Measurements from ENCODE around the gene REN.

Gene REN

DNA sequence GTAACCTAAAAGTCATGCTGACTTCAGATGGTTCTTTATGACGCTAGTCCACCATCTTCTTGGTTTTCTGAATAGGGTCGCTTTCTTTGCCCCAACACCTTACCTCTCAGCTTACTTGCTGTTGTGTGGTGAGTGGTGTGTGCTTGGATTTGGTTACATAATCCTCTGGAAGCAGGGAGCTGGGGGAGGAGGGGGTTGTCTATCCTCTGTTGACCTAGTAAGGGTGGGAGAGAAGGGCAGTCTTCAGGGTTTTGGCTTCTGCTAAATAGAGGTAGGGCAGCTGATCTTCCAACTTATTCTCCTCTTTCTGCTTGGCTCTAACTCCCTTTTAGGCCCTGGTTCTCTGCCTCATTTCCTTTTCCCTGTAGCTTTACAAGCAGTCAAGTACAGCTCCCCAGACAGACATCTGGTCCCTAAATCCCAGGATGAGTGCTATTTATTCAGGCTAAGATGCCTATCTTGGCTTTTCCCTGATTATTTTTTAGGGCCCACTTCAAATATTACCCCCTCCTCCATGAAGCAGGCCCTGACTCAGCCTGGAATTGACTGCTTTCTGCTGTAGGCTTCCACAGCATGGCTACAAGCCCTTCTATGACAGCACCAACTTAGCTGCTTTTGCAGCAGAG is 6.4 kb upstream of the REN start:
- in situ Hi-C loops (cut with MboI; ENCODE audit: low pct_unique_long_range_greater_than_20kb, low sequenced_read_pairs, unreplicated experiment): loop anchor here (25.0 kb wide), 1 partner anchor 215 kb away; no protein-coding TSS in a partner anchor
- TF ChIP-seq, protein P1, sequence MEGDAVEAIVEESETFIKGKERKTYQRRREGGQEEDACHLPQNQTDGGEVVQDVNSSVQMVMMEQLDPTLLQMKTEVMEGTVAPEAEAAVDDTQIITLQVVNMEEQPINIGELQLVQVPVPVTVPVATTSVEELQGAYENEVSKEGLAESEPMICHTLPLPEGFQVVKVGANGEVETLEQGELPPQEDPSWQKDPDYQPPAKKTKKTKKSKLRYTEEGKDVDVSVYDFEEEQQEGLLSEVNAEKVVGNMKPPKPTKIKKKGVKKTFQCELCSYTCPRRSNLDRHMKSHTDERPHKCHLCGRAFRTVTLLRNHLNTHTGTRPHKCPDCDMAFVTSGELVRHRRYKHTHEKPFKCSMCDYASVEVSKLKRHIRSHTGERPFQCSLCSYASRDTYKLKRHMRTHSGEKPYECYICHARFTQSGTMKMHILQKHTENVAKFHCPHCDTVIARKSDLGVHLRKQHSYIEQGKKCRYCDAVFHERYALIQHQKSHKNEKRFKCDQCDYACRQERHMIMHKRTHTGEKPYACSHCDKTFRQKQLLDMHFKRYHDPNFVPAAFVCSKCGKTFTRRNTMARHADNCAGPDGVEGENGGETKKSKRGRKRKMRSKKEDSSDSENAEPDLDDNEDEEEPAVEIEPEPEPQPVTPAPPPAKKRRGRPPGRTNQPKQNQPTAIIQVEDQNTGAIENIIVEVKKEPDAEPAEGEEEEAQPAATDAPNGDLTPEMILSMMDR (IDR thresholded peaks at IDR 0.05; ENCODE audit: extremely low read depth, insufficient read depth, missing control alignments): no peak
- DNase-seq (ENCODE audit: low spot score): no peak

DNA sequence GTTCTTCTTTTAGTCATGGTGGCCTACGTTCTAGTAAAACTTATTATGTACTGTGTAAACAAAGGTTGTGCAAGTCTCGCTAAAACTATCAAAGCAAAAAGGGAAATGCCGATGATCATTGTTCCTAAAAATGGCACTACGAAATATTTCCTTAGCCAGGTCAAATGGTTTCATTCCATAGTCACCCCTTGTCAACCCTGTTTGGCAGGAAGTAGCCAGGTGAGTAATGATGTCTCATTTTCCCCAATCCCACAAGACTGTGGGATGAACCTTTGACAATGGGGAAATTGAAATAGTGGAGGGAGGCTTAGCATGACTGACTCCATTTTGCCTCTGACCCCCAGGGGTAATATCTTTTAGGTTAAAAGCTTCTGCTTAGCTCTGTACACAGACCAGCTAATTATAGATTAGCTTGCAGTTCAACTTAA is 5.6 kb upstream of the REN start:
- in situ Hi-C loops (cut with MboI; ENCODE audit: low pct_unique_long_range_greater_than_20kb, low sequenced_read_pairs, unreplicated experiment): loop anchor here (25.0 kb wide), 1 partner anchor 216 kb away; no protein-coding TSS in a partner anchor
- no peak for DNase-seq (ENCODE audit: low spot score)
- TF ChIP-seq, protein P1 (IDR thresholded peaks at IDR 0.05; ENCODE audit: extremely low read depth, insufficient read depth, missing control alignments): no peak

DNA sequence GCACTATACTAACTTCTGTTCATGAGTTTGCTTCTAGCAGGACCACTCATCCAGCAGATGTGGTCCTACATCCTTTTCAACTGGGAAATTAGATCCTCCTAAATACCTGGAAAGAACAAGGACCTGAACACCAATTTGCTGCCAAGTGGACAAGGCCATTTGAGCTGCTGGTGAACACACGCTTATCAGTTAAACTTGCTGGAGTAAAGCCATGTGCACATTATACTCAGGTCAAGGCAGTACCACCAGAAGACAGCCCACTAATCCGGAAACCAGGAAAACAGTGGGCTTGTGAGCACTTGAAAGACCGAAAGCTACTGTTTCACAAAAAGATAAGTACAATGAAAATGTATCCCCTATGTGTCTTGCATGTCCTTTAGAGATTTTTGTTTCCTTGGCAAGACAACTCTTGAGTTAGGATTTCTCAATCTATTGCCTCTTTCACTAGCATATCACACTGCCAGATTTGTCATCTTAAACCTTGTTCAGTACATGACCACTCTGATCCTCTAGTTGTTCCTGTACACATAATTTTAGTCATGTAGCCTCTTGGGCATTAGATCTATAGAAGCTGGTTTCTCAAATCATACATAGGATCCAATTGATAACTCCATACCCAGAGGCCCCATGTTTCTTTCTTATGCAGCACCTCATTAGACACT is 4.5 kb upstream of the REN start:
- in situ Hi-C loops (cut with MboI; ENCODE audit: low pct_unique_long_range_greater_than_20kb, low sequenced_read_pairs, unreplicated experiment): loop anchor here (25.0 kb wide), 1 partner anchor 217 kb away; no protein-coding TSS in a partner anchor
- TF ChIP-seq, protein P1 (IDR thresholded peaks at IDR 0.05; ENCODE audit: extremely low read depth, insufficient read depth, missing control alignments): no peak
- no peak for DNase-seq (ENCODE audit: low spot score)

DNA sequence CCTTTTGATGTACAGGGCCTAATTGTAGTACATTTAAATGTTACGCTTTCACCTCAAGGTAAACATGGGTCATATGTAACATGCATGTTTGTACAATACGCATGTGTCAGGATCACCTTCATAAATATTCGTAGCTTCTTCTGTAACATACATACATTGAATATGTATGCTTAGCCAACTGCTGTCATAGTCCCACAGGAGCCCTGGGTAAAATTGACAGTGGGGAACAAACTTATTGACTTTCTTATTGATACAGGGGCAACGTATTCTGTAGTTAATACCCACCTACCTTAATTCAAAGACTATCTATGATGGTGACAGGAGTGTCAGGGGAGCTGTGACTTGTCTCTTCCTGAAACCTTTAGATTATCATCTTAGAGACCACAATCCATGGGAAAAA is 3.7 kb upstream of the REN start:
- no peak for DNase-seq (ENCODE audit: low spot score)
- in situ Hi-C loops (cut with MboI; ENCODE audit: low pct_unique_long_range_greater_than_20kb, low sequenced_read_pairs, unreplicated experiment): loop anchor here (25.0 kb wide), 1 partner anchor 217 kb away; no protein-coding TSS in a partner anchor
- TF ChIP-seq, protein P1 (IDR thresholded peaks at IDR 0.05; ENCODE audit: extremely low read depth, insufficient read depth, missing control alignments): no peak

DNA sequence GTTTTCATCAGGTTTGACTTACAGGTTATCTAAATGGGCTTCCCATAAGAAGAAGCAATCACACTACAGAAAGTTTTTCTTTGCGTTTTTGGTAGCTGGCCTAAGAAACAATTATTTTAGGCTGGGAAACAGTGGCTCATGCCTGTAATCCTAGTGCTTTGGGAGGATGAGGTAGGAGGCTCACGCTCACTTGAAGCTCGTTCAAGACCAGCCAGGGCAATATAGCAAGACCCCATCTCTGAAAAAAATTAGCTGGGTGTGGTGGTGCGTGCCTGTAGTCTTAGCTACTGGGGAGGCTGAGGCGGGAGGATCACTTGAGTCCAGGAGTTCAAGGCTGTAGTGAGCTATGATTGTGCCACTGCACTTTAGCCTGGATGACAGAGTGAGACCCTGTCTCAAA is 1.6 kb upstream of the REN start:
- TF ChIP-seq, protein P1 (IDR thresholded peaks at IDR 0.05; ENCODE audit: extremely low read depth, insufficient read depth, missing control alignments): no peak
- no peak for DNase-seq (ENCODE audit: low spot score)
- in situ Hi-C loops (cut with MboI; ENCODE audit: low pct_unique_long_range_greater_than_20kb, low sequenced_read_pairs, unreplicated experiment): loop anchor here (25.0 kb wide), 1 partner anchor 220 kb away; no protein-coding TSS in a partner anchor

DNA sequence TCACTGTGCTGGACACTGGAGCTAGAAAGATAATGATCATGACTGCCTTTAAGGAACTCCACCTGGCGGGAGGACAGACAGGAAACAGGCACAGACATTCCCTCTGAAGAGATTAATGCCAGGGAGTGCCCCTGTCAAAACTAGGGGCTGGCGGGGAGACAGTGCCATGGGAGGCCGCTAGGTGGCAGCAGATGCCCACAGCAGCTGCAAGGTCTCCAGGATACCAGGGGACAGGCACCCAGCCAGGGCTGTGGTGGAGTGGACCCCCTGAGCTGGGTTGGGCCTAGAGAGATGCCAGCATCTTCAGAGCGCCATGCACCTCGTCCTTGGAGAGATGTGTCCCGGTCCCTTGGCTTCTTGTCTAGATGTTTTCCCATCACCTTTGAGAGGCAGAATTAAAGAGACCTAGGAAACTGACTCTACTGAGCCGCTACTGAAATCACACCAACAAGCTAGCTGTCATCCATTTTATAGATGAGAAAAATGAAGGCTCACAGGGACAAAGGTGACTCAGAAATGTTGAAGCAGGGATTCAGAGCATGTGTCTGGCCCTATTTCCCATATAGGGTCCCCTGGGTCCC is 3.6 kb downstream of the REN start:
- TF ChIP-seq, protein P1 (IDR thresholded peaks at IDR 0.05; ENCODE audit: extremely low read depth, insufficient read depth, missing control alignments): peak; percentile 97
- DNase-seq (ENCODE audit: low spot score): peak; percentile 83
- in situ Hi-C loops (cut with MboI; ENCODE audit: low pct_unique_long_range_greater_than_20kb, low sequenced_read_pairs, unreplicated experiment): loop anchor here (25.0 kb wide), 1 partner anchor 225 kb away; no protein-coding TSS in a partner anchor
